SU-DHL-6 (cell line): Measurements from ENCODE around the gene MBTD1.

Source experiments
- H2AFZ ChIP-seq: fragments of 200-600 bp; sonication (generic); 2 replicates; pipeline ENCODE4 v1.6.1; 2014; ENCODE audit warnings: low read depth, mild to moderate bottlenecking, moderate library complexity, mixed read lengths, antibody characterized with exemption, low read length; ENCODE audit not compliant: severe bottlenecking
- H3F3A ChIP-seq: fragments of 200-600 bp; shearing (Covaris generic); 2 replicates; pipeline ENCODE4 v1.6.0; 2016; ENCODE audit warnings: antibody characterized with exemption, mild to moderate bottlenecking; ENCODE audit not compliant: insufficient read depth
- H3K27ac ChIP-seq: fragments of 200-600 bp; sonication (generic); 2 replicates; pipeline ENCODE4 v1.5.1; 2016; ENCODE audit warnings: low read depth, mild to moderate bottlenecking, low read length, moderate library complexity, mixed read lengths
- H3K27me3 ChIP-seq: fragments of 200-600 bp; sonication (generic), shearing (Covaris generic); 2 replicates; pipeline ENCODE4 v1.6.0; 2014; ENCODE audit warnings: mild to moderate bottlenecking, low read length
- H3K36me3 ChIP-seq: fragments of 200-600 bp; sonication (generic); 2 replicates; pipeline ENCODE4 v1.6.1; 2014; ENCODE audit warnings: mild to moderate bottlenecking, low read length, mixed read lengths
- H3K4me2 ChIP-seq: fragments of 300-600, 200-600 bp; shearing (Covaris generic), sonication (generic); 2 replicates; pipeline ENCODE4 v1.6.0; 2014; ENCODE audit warnings: low read length, low read depth, mild to moderate bottlenecking; ENCODE audit not compliant: poor library complexity, severe bottlenecking
- H3K4me3 ChIP-seq: fragments of 200-600 bp; sonication (generic); 2 replicates; pipeline ENCODE4 v1.5.1; 2014; ENCODE audit warnings: antibody characterized with exemption, low read length, mild to moderate bottlenecking, mixed read lengths; ENCODE audit not compliant: insufficient read depth, poor library complexity, severe bottlenecking
- H3K79me2 ChIP-seq: fragments of 200-600 bp; sonication (generic); 2 replicates; pipeline ENCODE4 v1.6.1; 2014; ENCODE audit warnings: mild to moderate bottlenecking, low read length, moderate library complexity; ENCODE audit not compliant: insufficient read depth
- H3K9ac ChIP-seq: fragments of 200-600 bp; sonication (generic); 2 replicates; pipeline ENCODE4 v1.7.0; 2014; ENCODE audit warnings: mild to moderate bottlenecking, low read length
- H3K9me2 ChIP-seq: fragments of 200-600 bp; sonication (generic); replicated peaks from 2 replicates; pipeline ENCODE4 v1.6.1; 2014; ENCODE audit warnings: low read length; ENCODE audit not compliant: insufficient read depth
- H3K9me3 ChIP-seq: fragments of 200-600 bp; sonication (generic); 2 replicates; pipeline ENCODE4 v1.6.1; 2014; ENCODE audit warnings: low read length, mixed read lengths; ENCODE audit not compliant: insufficient read depth
- H4K20me1 ChIP-seq: fragments of 200-600 bp; sonication (generic); 2 replicates; pipeline ENCODE4 v1.6.1; 2014; ENCODE audit warnings: low read depth, mild to moderate bottlenecking, antibody characterized with exemption, low read length, moderate library complexity, mixed read lengths
- CTCF ChIP-seq: fragments of 200-600 bp; sonication (generic); IDR thresholded peaks from one replicate; pipeline ENCODE4 v1.5.1; 2017; ENCODE audit warnings: antibody characterized with exemption, mild to moderate bottlenecking, low read length, moderate library complexity; ENCODE audit not compliant: insufficient read depth, poor library complexity, severe bottlenecking
- EZH2phosphoT487 ChIP-seq: fragments of 200-600 bp; sonication (generic), shearing (Covaris generic); conservative IDR thresholded peaks from 2 replicates; pipeline ENCODE4 v1.6.1; 2018; ENCODE audit warnings: mild to moderate bottlenecking, antibody characterized with exemption, low read length, moderate library complexity, mixed read lengths

MBTD1 gene

GRCh38 chr17:51147650-51148049 lies 112.2 kb downstream of the MBTD1 start:
- TF ChIP-seq CTCF (no peak), EZH2phosphoT487 (no peak)
- H3K27me3 ChIP-seq: no peaks in the 10 kb centered on the region
- no peak overlapping the region for H3K4me3 ChIP-seq
- H3K9ac ChIP-seq: no peak overlapping the region
- no peak overlapping the region for H3K27ac ChIP-seq
- no peaks in the 10 kb centered on the region for H4K20me1 ChIP-seq
- no peaks in the 10 kb centered on the region for H3F3A ChIP-seq
- no peaks in the 10 kb centered on the region for H3K36me3 ChIP-seq
- no peaks in the 10 kb centered on the region for H3K9me2 ChIP-seq
- no peaks in the 10 kb centered on the region for H3K79me2 ChIP-seq
- no peak overlapping the region for H3K4me2 ChIP-seq
- H3K9me3 ChIP-seq: no peaks in the 10 kb centered on the region
- no peak overlapping the region for H2AFZ ChIP-seq

- no peaks in the 10 kb centered on the region for H4K20me1 ChIP-seq
- H3K27ac ChIP-seq: no peak overlapping the region
- no peaks in the 10 kb centered on the region for H3F3A ChIP-seq
- no peaks in the 10 kb centered on the region for H3K79me2 ChIP-seq
- no peak overlapping the region for H3K4me2 ChIP-seq
- H2AFZ ChIP-seq: no peak overlapping the region
- no peak overlapping the region for H3K9ac ChIP-seq
- H3K36me3 ChIP-seq: no peaks in the 10 kb centered on the region
- no peaks in the 10 kb centered on the region for H3K27me3 ChIP-seq
- H3K4me3 ChIP-seq: no peak overlapping the region
- H3K9me2 ChIP-seq: no peaks in the 10 kb centered on the region
- H3K9me3 ChIP-seq: no peaks in the 10 kb centered on the region
- TF ChIP-seq CTCF (no peak), EZH2phosphoT487 (no peak)
Observed at GRCh38 chr17:51144266-51145022, 115.4 kb downstream of the MBTD1 start.

GRCh38 chr17:51142597-51142996 lies 117.3 kb downstream of the MBTD1 start:
- H3K9ac ChIP-seq: no peak overlapping the region
- H3K9me3 ChIP-seq: no peaks in the 10 kb centered on the region
- no peaks in the 10 kb centered on the region for H3K9me2 ChIP-seq
- no peaks in the 10 kb centered on the region for H3K36me3 ChIP-seq
- H3K4me2 ChIP-seq: no peak overlapping the region
- no peaks in the 10 kb centered on the region for H3F3A ChIP-seq
- H4K20me1 ChIP-seq: no peaks in the 10 kb centered on the region
- H3K27ac ChIP-seq: no peak overlapping the region
- H3K79me2 ChIP-seq: no peaks in the 10 kb centered on the region
- H3K27me3 ChIP-seq: no peaks in the 10 kb centered on the region
- no peak overlapping the region for H3K4me3 ChIP-seq
- H2AFZ ChIP-seq: no peak overlapping the region
- TF ChIP-seq EZH2phosphoT487 (no peak), CTCF (no peak)
